Neutrophil (primary cell): ENCODE results near the gene CREG2.
A peak's percentile ranks its signal among the peaks of the same experiment; 100 is the strongest.

Experiments
- H3K27ac ChIP-seq: fragments of 200-600 bp; sonication (generic); 2 replicates; pipeline ENCODE4 v1.5.1; 2016; ENCODE audit warnings: mild to moderate bottlenecking, moderate library complexity
- H3K27me3 ChIP-seq: fragments of 200-600 bp; sonication (generic); 2 replicates; pipeline ENCODE4 v1.6.0; 2016; ENCODE audit warnings: mild to moderate bottlenecking
- H3K36me3 ChIP-seq: fragments of 200-600 bp; sonication (generic); 2 replicates; pipeline ENCODE4 v1.5.1; 2017
- H3K4me1 ChIP-seq, 2 experiments: fragments of 200-600 bp in 1 of 2; sonication (generic) in 1 of 2; 1 replicate in 1 of 2; 2 replicates in 1 of 2; pipeline versions ENCODE4 v1.5.1 to v1.6.1; 2013 to 2016; ENCODE audit warnings: low read depth in 1 of 2, low read length in 1 of 2, mild to moderate bottlenecking in 1 of 2, moderate library complexity in 1 of 2; ENCODE audit not compliant: control insufficient read depth in 1 of 2, insufficient read depth in 1 of 2
- H3K4me3 ChIP-seq, 2 experiments: fragments of 200-600 bp in 1 of 2; sonication (generic) in 1 of 2; 1 replicate in 1 of 2; 2 replicates in 1 of 2; pipeline ENCODE4 v1.5.1; 2013 to 2016; ENCODE audit warnings: low read depth in 1 of 2, low read length in 1 of 2, mild to moderate bottlenecking in 1 of 2, moderate library complexity in 1 of 2
- H3K9me3 ChIP-seq: fragments of 200-600 bp; sonication (generic); 2 replicates; pipeline ENCODE4 v1.5.1; 2016
- TF ChIP-seq, protein P1 (sequence below): fragments of 200-600 bp; sonication (generic); IDR thresholded peaks from 2 replicates; pipeline ENCODE4 v1.5.1; 2016; ENCODE audit warnings: antibody characterized with exemption

CREG2 gene

DNA sequence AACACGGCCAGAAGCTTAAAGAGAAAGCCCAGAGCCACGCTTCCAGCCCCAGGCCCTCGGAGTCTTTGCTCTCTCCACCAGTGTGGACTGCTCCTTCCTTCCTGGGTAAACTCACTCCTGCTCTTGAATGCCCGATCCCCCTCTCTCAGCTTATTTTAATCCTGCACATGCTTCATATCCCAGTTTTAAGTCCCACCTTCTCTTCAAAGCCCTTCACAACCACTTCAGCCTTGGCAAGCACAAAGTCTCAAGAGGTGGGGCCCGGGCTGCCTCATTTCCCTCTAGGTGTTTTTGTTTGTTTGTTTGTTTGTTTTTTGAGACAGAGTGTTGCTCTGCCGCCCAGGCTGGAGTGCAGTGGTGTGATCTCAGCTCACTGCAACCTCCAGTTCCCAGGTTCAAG is 21.6 kb upstream of the CREG2 start:
- no peak overlapping the region for H3K4me3 ChIP-seq
- H3K4me1 ChIP-seq: peaks cover 33% of the 10 kb centered on the region in 2 experiments
- H3K36me3 ChIP-seq: no peaks in the 10 kb centered on the region
- TF ChIP-seq, protein P1, sequence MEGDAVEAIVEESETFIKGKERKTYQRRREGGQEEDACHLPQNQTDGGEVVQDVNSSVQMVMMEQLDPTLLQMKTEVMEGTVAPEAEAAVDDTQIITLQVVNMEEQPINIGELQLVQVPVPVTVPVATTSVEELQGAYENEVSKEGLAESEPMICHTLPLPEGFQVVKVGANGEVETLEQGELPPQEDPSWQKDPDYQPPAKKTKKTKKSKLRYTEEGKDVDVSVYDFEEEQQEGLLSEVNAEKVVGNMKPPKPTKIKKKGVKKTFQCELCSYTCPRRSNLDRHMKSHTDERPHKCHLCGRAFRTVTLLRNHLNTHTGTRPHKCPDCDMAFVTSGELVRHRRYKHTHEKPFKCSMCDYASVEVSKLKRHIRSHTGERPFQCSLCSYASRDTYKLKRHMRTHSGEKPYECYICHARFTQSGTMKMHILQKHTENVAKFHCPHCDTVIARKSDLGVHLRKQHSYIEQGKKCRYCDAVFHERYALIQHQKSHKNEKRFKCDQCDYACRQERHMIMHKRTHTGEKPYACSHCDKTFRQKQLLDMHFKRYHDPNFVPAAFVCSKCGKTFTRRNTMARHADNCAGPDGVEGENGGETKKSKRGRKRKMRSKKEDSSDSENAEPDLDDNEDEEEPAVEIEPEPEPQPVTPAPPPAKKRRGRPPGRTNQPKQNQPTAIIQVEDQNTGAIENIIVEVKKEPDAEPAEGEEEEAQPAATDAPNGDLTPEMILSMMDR: no peak
- no peaks in the 10 kb centered on the region for H3K9me3 ChIP-seq
- no peaks in the 10 kb centered on the region for H3K27me3 ChIP-seq
- H3K27ac ChIP-seq: no peak overlapping the region

DNA sequence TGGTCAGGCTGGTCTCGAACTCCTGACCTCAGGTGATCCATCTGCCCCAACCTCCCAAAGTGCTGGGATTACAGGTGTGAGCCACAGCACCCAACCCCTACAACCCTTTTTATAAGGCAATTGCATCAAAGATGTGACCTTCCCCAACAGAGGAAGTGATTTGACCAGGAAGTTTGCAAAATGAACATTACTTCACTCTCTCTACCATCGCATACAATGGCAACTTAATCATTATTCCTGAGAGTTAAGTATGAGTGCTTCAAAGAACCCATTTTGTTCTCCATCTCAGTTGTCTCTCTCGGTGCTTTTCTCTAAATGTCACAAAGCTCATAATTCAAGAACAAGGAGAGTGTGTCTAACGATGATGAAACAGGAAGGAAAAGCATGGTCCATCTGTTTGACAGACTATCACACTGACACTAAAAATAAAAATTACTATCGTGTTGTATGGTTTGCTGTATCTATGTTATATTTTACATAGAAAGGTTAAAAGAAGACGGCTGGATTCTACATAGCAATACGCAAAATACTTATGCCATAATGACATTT is 18.1 kb upstream of the CREG2 start:
- TF ChIP-seq, protein P1: no peak
- Histone ChIP-seq H3K4me3 (peak overlapping the region; percentile 32 to 49), H3K9me3 (no peaks in the 10 kb centered on the region), H3K27me3 (peaks cover 3% of the 10 kb centered on the region), H3K36me3 (no peaks in the 10 kb centered on the region), H3K27ac (peak overlapping the region; percentile 85), H3K4me1 (peaks cover 47 to 50% of the 10 kb centered on the region in 2 experiments)

DNA sequence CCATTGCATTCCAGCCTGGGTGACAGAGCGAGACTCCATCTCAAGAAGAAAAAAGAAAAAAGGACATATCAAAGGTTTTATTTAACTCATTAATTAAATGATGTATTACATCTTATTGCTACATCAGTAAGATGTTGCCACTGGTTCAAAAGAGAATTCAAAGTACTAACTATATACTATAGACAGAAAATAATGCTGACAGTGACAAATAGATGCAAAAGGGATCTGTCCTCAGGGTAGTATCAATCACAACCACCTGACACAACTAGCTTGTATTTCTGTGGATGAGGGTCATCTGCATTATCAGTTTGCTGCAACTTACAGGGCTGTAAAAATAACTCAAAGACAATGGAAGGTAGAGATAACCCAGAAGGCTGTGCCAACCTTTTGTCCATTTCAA is 16.4 kb upstream of the CREG2 start:
- Histone ChIP-seq H3K4me1 (peaks cover 63 to 66% of the 10 kb centered on the region in 2 experiments), H3K9me3 (no peaks in the 10 kb centered on the region), H3K36me3 (no peaks in the 10 kb centered on the region), H3K4me3 (no peak overlapping the region), H3K27ac (no peak overlapping the region), H3K27me3 (peaks cover 3% of the 10 kb centered on the region)
- TF ChIP-seq, protein P1: no peak

DNA sequence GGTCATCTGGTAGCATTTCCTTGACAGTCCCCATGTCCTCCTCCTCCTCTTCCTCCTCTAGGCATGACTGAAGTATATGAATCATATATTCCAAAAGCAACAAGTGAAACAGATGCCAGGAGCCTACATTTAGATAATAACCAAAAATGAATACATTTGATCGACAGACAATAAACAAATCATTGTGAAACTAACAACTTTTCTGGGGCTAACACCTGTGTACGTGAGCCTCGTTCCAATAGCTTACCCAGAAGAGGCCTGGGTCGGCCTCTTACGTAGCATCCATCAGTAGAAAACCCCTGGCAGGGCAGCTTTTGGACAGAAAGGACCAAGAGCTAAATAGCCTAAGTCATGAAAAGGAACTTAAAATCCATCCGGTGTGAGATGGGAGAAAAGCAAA is 15.3 kb upstream of the CREG2 start:
- TF ChIP-seq, protein P1: no peak
- H3K36me3 ChIP-seq: no peaks in the 10 kb centered on the region
- no peak overlapping the region for H3K4me3 ChIP-seq
- peaks cover 3% of the 10 kb centered on the region for H3K27me3 ChIP-seq
- no peak overlapping the region for H3K27ac ChIP-seq
- peaks cover 63 to 66% of the 10 kb centered on the region in 2 experiments for H3K4me1 ChIP-seq
- no peaks in the 10 kb centered on the region for H3K9me3 ChIP-seq

DNA sequence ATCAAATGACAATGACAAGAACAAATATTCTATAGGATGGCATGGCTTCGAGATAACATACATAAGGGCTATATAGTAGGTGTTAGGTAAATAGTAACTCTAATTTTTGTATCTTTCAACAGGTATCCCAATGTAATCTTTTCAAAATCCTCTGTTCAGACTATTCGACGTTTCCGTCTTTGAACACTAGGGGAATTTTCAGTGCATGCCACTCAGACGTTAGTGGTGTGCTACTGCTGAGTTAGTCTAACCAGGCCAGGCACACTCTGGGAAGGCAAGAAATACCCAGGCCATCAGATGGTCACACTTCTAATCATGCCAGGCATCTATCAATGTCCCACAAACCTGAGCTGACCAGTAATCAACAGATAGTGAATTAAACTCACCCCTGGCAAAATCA is 14.6 kb upstream of the CREG2 start:
- TF ChIP-seq, protein P1: no peak
- Histone ChIP-seq H3K4me1 (peaks cover 60 to 63% of the 10 kb centered on the region in 2 experiments), H3K36me3 (no peaks in the 10 kb centered on the region), H3K4me3 (no peak overlapping the region), H3K27me3 (peaks cover 3% of the 10 kb centered on the region), H3K9me3 (no peaks in the 10 kb centered on the region), H3K27ac (no peak overlapping the region)

DNA sequence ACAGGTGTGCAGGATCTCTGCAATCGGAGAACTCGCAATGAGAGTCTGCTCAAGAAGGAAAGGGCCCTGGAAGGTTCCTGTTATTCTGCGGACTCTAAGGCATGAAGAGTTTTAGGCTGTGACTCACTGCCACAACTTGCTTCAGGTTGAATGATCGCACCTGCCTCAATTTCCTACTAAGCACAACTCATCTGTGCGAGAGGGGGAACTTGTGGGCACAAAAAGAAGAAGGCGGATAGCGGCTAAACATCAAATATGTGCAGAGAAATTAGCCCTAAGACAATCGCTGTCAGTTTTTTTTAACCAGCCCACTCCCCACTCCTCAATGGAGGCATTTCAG is 14.0 kb upstream of the CREG2 start:
- Histone ChIP-seq H3K27ac (peak overlapping the region; percentile 37), H3K4me1 (peaks cover 54 to 57% of the 10 kb centered on the region in 2 experiments), H3K4me3 (no peak overlapping the region), H3K9me3 (no peaks in the 10 kb centered on the region), H3K27me3 (peaks cover 3% of the 10 kb centered on the region), H3K36me3 (no peaks in the 10 kb centered on the region)
- TF ChIP-seq, protein P1: no peak
